Activated T-helper 2 cell treated with anti-CD3 and anti-CD28 coated beads, Interferon-gamma antibody, Interleukin-2, Interleukin-4, amounts not matched to agents 10 μg/mL and 5 μg/mL and 100 μg/mL, durations not matched to agents 14 hours and 24 hours and 36 hours (primary cell): Measurements from ENCODE around the gene HDAC4. TPM values are rescaled to one million over a fixed set of nuclear protein-coding genes. Genes with fewer than 3 reads are reported as not detected.
A peak's percentile ranks its signal among the peaks of the same experiment; 100 is the strongest.

Experiments
- DNase-seq: peaks from one replicate; pipeline ENCODE4 v3.0.0; 2021; ENCODE audit warnings: low spot score
- H3K27ac Mint-ChIP-seq: one replicate; pipeline ENCODE4 v1.8.0; 2021; ENCODE audit warnings: mixed read lengths
- H3K27me3 Mint-ChIP-seq: one replicate; pipeline ENCODE4 v1.8.0; 2021; ENCODE audit warnings: low read depth, mixed read lengths
- H3K36me3 Mint-ChIP-seq: one replicate; pipeline ENCODE4 v1.8.0; 2021; ENCODE audit warnings: low read depth, mixed read lengths
- H3K4me1 Mint-ChIP-seq: one replicate; pipeline ENCODE4 v1.8.0; 2021; ENCODE audit warnings: low read depth, mixed read lengths
- H3K4me3 Mint-ChIP-seq: one replicate; pipeline ENCODE4 v1.8.0; 2021; ENCODE audit warnings: low read depth, mild to moderate bottlenecking, moderate library complexity, mixed read lengths
- H3K9me3 Mint-ChIP-seq: one replicate; pipeline ENCODE4 v1.8.0; 2021; ENCODE audit warnings: mixed read lengths
- intact Hi-C: fragments of 100-400 bp; cut with micrococcal nuclease; formaldehyde crosslinking; loops from one replicate; pipeline ENCODE4 v1.15.1; 2023
- total RNA-seq: library from RNA; stranded (reverse); gene quantifications from 2 replicates; pipeline ENCODE4 v1.2.3, GENCODE V29; 2022

The HDAC4 gene
- total RNA-seq, 1 donor from 2014 or later = 44.8 TPM

GRCh38 chr2:239372835-239373234 lies 28.0 kb downstream of the HDAC4 start:
- Mint-ChIP-seq H3K4me3 (no peak overlapping the region), H3K27me3 (no peaks in the 10 kb centered on the region), H3K27ac (no peak overlapping the region), H3K9me3 (no peaks in the 10 kb centered on the region), H3K36me3 (peaks cover 4% of the 10 kb centered on the region), H3K4me1 (peaks cover 10% of the 10 kb centered on the region)
- intact Hi-C loops = no loop called here
- DNase-seq = no peak

- H3K36me3 Mint-ChIP-seq = peaks cover 4% of the 10 kb centered on the region
- H3K27ac Mint-ChIP-seq = no peak overlapping the region
- H3K4me1 Mint-ChIP-seq = peaks cover 10% of the 10 kb centered on the region
- no peaks in the 10 kb centered on the region for H3K9me3 Mint-ChIP-seq
- no peak for DNase-seq
- no peak overlapping the region for H3K4me3 Mint-ChIP-seq
- intact Hi-C loops = no loop called here
- H3K27me3 Mint-ChIP-seq = no peaks in the 10 kb centered on the region
These were observed 28.8 kb downstream of the HDAC4 start for GRCh38 chr2:239371726-239372686.

- Mint-ChIP-seq H3K36me3 (peaks cover 5% of the 10 kb centered on the region), H3K4me1 (peaks cover 10% of the 10 kb centered on the region), H3K27ac (peak overlapping the region; percentile 6), H3K27me3 (no peaks in the 10 kb centered on the region), H3K9me3 (no peaks in the 10 kb centered on the region), H3K4me3 (no peak overlapping the region)
- intact Hi-C loops = no loop called here
- no peak for DNase-seq
These were observed 29.7 kb downstream of the HDAC4 start for GRCh38 chr2:239370876-239371725.

GRCh38 chr2:239370403-239370802 lies 30.4 kb downstream of the HDAC4 start:
- H3K9me3 Mint-ChIP-seq = no peaks in the 10 kb centered on the region
- H3K36me3 Mint-ChIP-seq = peaks cover 9% of the 10 kb centered on the region
- H3K4me1 Mint-ChIP-seq = peaks cover 10% of the 10 kb centered on the region
- H3K4me3 Mint-ChIP-seq = peak overlapping the region; percentile 78
- H3K27ac Mint-ChIP-seq = peak overlapping the region; percentile 95
- no peak for DNase-seq
- intact Hi-C loops = no loop called here
- no peaks in the 10 kb centered on the region for H3K27me3 Mint-ChIP-seq

- Mint-ChIP-seq H3K27ac (peak overlapping the region; percentile 95), H3K36me3 (peaks cover 9% of the 10 kb centered on the region), H3K27me3 (no peaks in the 10 kb centered on the region), H3K4me1 (peaks cover 11% of the 10 kb centered on the region), H3K9me3 (no peaks in the 10 kb centered on the region), H3K4me3 (peak overlapping the region; percentile 78)
- intact Hi-C loops = loop anchor here (1.0 to 5.0 kb wide), 4 partner anchors 12 to 71 kb away; partner anchors contain the start of gene HDAC4
- peak; percentile 72 for DNase-seq
These were observed 31.1 kb downstream of the HDAC4 start for GRCh38 chr2:239369631-239370161.

- Mint-ChIP-seq H3K4me1 (peaks cover 16% of the 10 kb centered on the region), H3K4me3 (no peak overlapping the region), H3K27ac (peak overlapping the region; percentile 6), H3K9me3 (no peaks in the 10 kb centered on the region), H3K36me3 (peaks cover 9% of the 10 kb centered on the region), H3K27me3 (no peaks in the 10 kb centered on the region)
- intact Hi-C loops = loop anchor here (1.0 to 5.0 kb wide), 4 partner anchors 12 to 70 kb away; partner anchors contain the start of gene HDAC4
- no peak for DNase-seq
These were observed 31.8 kb downstream of the HDAC4 start for GRCh38 chr2:239368906-239369552.

- intact Hi-C loops = loop anchor here (2.0 to 5.0 kb wide), 2 partner anchors 34 to 70 kb away; partner anchors contain the start of gene HDAC4
These were observed 32.5 kb downstream of the HDAC4 start for GRCh38 chr2:239368321-239368720.

GRCh38 chr2:239366740-239367139 lies 34.1 kb downstream of the HDAC4 start:
- Mint-ChIP-seq H3K9me3 (no peaks in the 10 kb centered on the region), H3K4me3 (no peak overlapping the region), H3K36me3 (peaks cover 12% of the 10 kb centered on the region), H3K27me3 (no peaks in the 10 kb centered on the region), H3K27ac (no peak overlapping the region), H3K4me1 (peaks cover 23% of the 10 kb centered on the region)
- no peak for DNase-seq
- intact Hi-C loops = loop anchor here (5.0 kb wide), 1 partner anchor 36 kb away; the partner anchor contains the start of gene HDAC4

More at GRCh38 chr2:239368321-239368720, 32.5 kb downstream of the HDAC4 start:
- H3K27ac Mint-ChIP-seq = no peak overlapping the region
- H3K4me3 Mint-ChIP-seq = no peak overlapping the region
- H3K9me3 Mint-ChIP-seq = no peaks in the 10 kb centered on the region
- peaks cover 23% of the 10 kb centered on the region for H3K4me1 Mint-ChIP-seq
- DNase-seq = no peak
- peaks cover 12% of the 10 kb centered on the region for H3K36me3 Mint-ChIP-seq
- no peaks in the 10 kb centered on the region for H3K27me3 Mint-ChIP-seq

GRCh38 chr2:239365782-239366435 lies 34.9 kb downstream of the HDAC4 start:
- no peaks in the 10 kb centered on the region for H3K9me3 Mint-ChIP-seq
- intact Hi-C loops = loop anchor here (5.0 kb wide), 1 partner anchor 36 kb away; the partner anchor contains the start of gene HDAC4
- no peak overlapping the region for H3K4me3 Mint-ChIP-seq
- H3K4me1 Mint-ChIP-seq = peaks cover 25% of the 10 kb centered on the region
- H3K27me3 Mint-ChIP-seq = no peaks in the 10 kb centered on the region
- DNase-seq = no peak
- peaks cover 12% of the 10 kb centered on the region for H3K36me3 Mint-ChIP-seq
- H3K27ac Mint-ChIP-seq = no peak overlapping the region

GRCh38 chr2:239365071-239365781 lies 35.6 kb downstream of the HDAC4 start:
- intact Hi-C loops = loop anchor here (5.0 kb wide), 1 partner anchor 37 kb away; the partner anchor contains the start of gene HDAC4
- no peak overlapping the region for H3K4me3 Mint-ChIP-seq
- no peak for DNase-seq
- H3K27me3 Mint-ChIP-seq = no peaks in the 10 kb centered on the region
- peaks cover 12% of the 10 kb centered on the region for H3K36me3 Mint-ChIP-seq
- no peaks in the 10 kb centered on the region for H3K9me3 Mint-ChIP-seq
- no peak overlapping the region for H3K27ac Mint-ChIP-seq
- peaks cover 25% of the 10 kb centered on the region for H3K4me1 Mint-ChIP-seq

GRCh38 chr2:239363946-239364637 lies 36.7 kb downstream of the HDAC4 start:
- H3K27me3 Mint-ChIP-seq = no peaks in the 10 kb centered on the region
- H3K27ac Mint-ChIP-seq = no peak overlapping the region
- H3K9me3 Mint-ChIP-seq = no peaks in the 10 kb centered on the region
- no peak overlapping the region for H3K4me3 Mint-ChIP-seq
- no peak for DNase-seq
- intact Hi-C loops = no loop called here
- peaks cover 7% of the 10 kb centered on the region for H3K36me3 Mint-ChIP-seq
- H3K4me1 Mint-ChIP-seq = peaks cover 19% of the 10 kb centered on the region
